Thoracic aorta (tissue), 2 donors: ENCODE data around the gene LRRC42. TPM values are rescaled to one million over a fixed set of nuclear protein-coding genes. Genes with fewer than 3 reads are reported as not detected.
"Not testable (repeated sequence)": the region's sequence is repeated elsewhere in the genome, so short reads cannot be mapped to it uniquely, and the experiment has no call there.

ENCODE experiments used
- ATAC-seq: fragments of 150-250 bp; one replicate; pipeline ENCODE4 v1.8.0; 2017; ENCODE audit warnings: low read depth; ENCODE audit not compliant: insufficient number of reproducible peaks, low FRiP score
- DNase-seq: peaks from one replicate; pipeline ENCODE4 v3.0.0-alpha.2; 2020; ENCODE audit warnings: low spot score
- H3K27ac ChIP-seq, 2 donors: fragments of 200-600 bp; sonication (generic); 1 replicate in 1 of 2; 2 replicates in 1 of 2; pipeline ENCODE4 v1.5.1; 2016; ENCODE audit warnings: mild to moderate bottlenecking in 2 of 2, moderate library complexity in 2 of 2
- H3K27me3 ChIP-seq: fragments of 200-600 bp; sonication (generic); replicated peaks from 2 replicates; pipeline ENCODE4 v1.6.0; 2016; ENCODE audit warnings: mild to moderate bottlenecking; ENCODE audit not compliant: insufficient read depth
- H3K36me3 ChIP-seq: fragments of 200-600 bp; sonication (generic); one replicate; pipeline ENCODE4 v1.5.1; 2016
- H3K4me1 ChIP-seq, 2 donors: fragments of 200-600 bp; sonication (generic); 1 replicate in 1 of 2; 2 replicates in 1 of 2; pipeline versions ENCODE4 v1.5.1 to v1.6.0; 2016; ENCODE audit warnings: low read depth in 2 of 2, mild to moderate bottlenecking in 1 of 2; ENCODE audit not compliant: control insufficient read depth in 1 of 2
- H3K4me3 ChIP-seq: fragments of 200-600 bp; sonication (generic); 2 replicates; pipeline ENCODE4 v1.5.1; 2016; ENCODE audit warnings: mild to moderate bottlenecking
- H3K9me3 ChIP-seq: fragments of 200-600 bp; sonication (generic); 2 replicates; pipeline ENCODE4 v1.5.1; 2016
- total RNA-seq, 2 donors: library from RNA; depleted of rRNA; stranded (reverse); fragments of >200 nt; gene quantifications; one replicate each; pipeline versions ENCODE4 v1.1.0 to v1.2.3, GENCODE V29; 2016
- TF ChIP-seq, protein P1 (sequence below): fragments of 200-600 bp; sonication (generic); IDR thresholded peaks from one replicate; pipeline ENCODE4 v1.5.1; 2019; ENCODE audit warnings: antibody characterized with exemption

Gene LRRC42
- total RNA-seq, 2 donors from 2014 or later = 17.8 to 18.3 TPM

DNA sequence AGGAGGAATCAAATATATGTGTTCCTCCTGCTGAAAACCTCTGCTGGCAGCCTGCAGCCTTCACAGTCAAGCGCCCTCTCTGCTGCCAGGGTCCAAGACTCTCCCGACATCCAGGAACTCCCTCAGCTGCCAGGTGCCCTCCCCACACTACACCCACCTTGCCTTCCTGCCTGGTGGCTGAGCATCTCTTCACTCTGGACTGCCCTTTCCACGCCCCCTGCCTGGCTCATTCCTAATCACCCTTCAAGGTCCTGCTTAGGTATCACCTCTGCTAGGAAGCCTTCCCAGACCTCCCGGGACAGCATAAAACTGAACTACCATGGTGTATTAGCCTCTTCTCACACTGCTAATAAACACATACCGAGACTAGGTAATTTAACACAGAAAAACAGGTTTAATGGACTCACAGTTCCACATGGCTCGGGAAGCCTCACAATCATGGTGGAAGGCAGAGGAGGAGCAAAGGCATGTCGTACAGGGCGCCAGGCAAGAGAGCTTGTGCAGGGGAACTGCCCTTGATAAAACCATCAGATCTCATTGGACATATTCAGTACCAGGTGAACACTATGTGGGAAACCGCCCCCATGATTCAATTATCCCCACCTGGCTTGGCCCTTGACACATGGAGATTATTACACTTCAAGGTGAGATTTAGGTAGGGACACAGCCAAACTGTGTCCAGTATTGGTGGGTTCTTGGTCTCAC is 56.5 kb downstream of the LRRC42 start:
- H3K27me3 ChIP-seq = no peaks in the 10 kb centered on the region
- H3K4me3 ChIP-seq = no peak overlapping the region
- H3K27ac ChIP-seq = no peak overlapping the region
- no peaks in the 10 kb centered on the region for H3K4me1 ChIP-seq
- TF ChIP-seq, protein P1, sequence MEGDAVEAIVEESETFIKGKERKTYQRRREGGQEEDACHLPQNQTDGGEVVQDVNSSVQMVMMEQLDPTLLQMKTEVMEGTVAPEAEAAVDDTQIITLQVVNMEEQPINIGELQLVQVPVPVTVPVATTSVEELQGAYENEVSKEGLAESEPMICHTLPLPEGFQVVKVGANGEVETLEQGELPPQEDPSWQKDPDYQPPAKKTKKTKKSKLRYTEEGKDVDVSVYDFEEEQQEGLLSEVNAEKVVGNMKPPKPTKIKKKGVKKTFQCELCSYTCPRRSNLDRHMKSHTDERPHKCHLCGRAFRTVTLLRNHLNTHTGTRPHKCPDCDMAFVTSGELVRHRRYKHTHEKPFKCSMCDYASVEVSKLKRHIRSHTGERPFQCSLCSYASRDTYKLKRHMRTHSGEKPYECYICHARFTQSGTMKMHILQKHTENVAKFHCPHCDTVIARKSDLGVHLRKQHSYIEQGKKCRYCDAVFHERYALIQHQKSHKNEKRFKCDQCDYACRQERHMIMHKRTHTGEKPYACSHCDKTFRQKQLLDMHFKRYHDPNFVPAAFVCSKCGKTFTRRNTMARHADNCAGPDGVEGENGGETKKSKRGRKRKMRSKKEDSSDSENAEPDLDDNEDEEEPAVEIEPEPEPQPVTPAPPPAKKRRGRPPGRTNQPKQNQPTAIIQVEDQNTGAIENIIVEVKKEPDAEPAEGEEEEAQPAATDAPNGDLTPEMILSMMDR = no peak
- DNase-seq = no peak
- no peak for ATAC-seq
- no peaks in the 10 kb centered on the region for H3K9me3 ChIP-seq
- H3K36me3 ChIP-seq = no peaks in the 10 kb centered on the region

DNA sequence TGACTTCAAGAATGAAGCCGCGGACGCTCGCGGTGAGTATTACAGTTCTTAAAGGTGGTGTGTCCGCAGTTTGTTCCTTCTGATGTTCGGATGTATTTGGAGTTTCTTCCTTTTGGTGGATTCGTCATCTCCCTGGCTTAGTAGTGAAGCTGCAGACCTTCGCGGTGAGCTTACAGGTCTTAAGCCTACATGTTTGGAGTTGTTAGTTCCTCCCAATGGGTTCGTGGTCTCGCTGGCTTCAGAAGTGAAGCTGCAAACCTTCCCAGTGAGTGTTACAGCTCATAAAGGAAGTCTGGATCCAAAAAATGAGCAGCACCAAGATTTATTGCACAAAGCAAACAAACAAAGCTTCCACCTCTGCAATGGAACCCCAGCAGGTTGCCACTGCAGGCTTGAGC is 57.1 kb downstream of the LRRC42 start:
- H3K4me1 ChIP-seq = no peaks in the 10 kb centered on the region
- H3K36me3 ChIP-seq = no peaks in the 10 kb centered on the region
- no peak overlapping the region for H3K4me3 ChIP-seq
- TF ChIP-seq, protein P1 = no peak
- ATAC-seq (no peak), DNase-seq (no peak)
- H3K27ac ChIP-seq = no peak overlapping the region
- H3K27me3 ChIP-seq = no peaks in the 10 kb centered on the region
- no peaks in the 10 kb centered on the region for H3K9me3 ChIP-seq

DNA sequence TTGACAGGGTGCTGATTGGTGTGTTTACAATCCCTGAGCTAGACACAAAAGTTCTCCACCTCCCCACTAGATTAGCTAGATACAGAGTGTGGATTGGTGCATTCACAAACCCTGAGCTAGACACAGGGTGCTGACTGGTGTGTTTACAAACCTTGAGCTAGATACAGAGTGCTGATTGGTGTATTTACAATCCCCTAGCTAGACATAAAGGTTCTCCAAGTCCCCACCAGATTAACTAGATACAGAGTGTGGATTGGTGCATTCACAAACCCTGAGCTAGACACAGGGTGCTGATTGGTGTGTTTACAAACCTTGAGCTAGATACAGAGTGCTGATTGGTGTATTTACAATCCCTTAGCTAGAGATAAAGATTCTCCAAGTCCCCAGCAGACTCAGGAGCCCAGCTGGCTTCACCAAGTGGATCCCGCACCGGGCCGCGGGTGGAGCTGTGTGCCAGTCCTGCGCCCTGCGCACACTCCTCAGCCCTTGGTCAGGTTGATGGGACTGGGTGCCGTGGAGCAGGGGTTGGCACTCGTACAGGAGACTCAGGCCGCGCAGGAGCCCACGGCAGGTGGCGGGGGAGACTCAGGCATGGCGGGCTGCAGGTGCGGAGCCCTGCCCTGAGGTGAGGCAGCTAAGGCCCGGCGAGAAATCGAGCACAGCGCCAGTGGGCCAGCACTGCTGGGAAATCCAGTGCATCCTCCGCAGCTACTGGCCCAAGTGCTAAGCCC is 57.8 kb downstream of the LRRC42 start:
- not testable (repeated sequence) for H3K4me1 ChIP-seq, H3K4me3 ChIP-seq, H3K9me3 ChIP-seq, DNase-seq, H3K27ac ChIP-seq, H3K36me3 ChIP-seq, H3K27me3 ChIP-seq, ATAC-seq

DNA sequence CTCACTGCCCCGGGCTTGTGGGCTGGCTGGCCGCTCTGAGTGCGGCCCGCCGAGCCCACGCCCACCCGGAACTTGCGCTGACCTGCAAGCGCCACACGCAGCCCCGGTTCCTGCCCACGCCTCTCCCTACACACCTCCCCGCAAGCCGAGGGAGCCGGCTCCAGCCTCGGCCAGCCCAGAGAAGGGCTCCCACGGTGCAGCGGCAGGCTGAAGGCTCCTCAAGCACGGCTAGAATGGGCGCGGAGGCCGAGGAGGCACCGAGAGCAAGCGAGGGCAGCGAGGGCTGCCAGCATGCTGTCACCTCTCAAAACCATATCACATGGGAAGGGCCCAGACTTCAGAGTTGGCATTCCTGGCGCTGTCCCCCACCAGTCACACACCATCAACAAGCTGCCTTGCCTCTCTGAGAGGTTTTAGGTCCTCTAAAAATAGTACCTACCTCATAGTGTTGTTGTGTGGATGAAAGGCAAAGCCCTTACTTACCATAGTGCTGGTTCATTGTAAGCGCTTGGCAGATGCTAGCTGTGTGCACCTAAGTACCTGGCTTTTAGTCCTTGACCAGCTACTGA is 58.4 kb downstream of the LRRC42 start:
- Histone ChIP-seq H3K27me3 (no peaks in the 10 kb centered on the region), H3K27ac (no peak overlapping the region), H3K9me3 (no peaks in the 10 kb centered on the region), H3K4me1 (no peaks in the 10 kb centered on the region), H3K36me3 (no peaks in the 10 kb centered on the region), H3K4me3 (no peak overlapping the region)
- DNase-seq (no peak), ATAC-seq (no peak)
- TF ChIP-seq, protein P1 = no peak

DNA sequence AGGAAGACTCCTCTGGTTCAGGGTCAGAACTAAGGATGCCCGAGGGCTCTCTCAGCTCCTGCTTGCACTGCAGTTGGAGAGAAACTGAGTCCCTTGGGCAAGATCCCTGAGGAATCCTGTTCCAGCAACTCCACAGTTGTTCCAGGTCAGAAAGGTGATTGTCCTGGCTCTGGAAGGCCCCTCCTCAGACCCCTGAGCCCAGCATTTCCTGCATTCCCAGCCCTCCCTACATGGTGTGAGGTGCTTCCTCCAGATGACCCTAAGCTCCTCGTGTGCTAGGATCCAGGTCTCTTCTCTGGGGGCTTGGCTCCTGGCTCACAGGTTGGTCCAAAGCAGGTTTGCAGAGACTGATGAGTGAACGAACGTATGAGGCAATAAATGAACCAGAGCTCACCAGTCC is 60.4 kb downstream of the LRRC42 start:
- TF ChIP-seq, protein P1 = no peak
- DNase-seq (no peak), ATAC-seq (no peak)
- H3K4me3 ChIP-seq = no peak overlapping the region
- no peaks in the 10 kb centered on the region for H3K36me3 ChIP-seq
- H3K27me3 ChIP-seq = no peaks in the 10 kb centered on the region
- H3K4me1 ChIP-seq = no peaks in the 10 kb centered on the region
- H3K27ac ChIP-seq = no peak overlapping the region
- H3K9me3 ChIP-seq = no peaks in the 10 kb centered on the region
